GM18951 (cell line): ENCODE measurements around the gene CLDN18.

ENCODE experiments used
- POLR2A ChIP-seq: IDR thresholded peaks from 4 replicates; pipeline ENCODE4 v1.6.1; 2011; ENCODE audit warnings: mild to moderate bottlenecking; ENCODE audit not compliant: insufficient read length, insufficient read depth; ENCODE audit errors: extremely low read depth
- in situ Hi-C: fragments of 300-500 bp; cut with MboI; formaldehyde crosslinking; loops from one replicate; pipeline ENCODE4 v1.12.0; 2022; ENCODE audit warnings: low sequenced_read_pairs, mixed read lengths, inconsistent platforms; ENCODE audit not compliant: unreplicated experiment

CLDN18 gene

GRCh38 chr3:138034918-138035317 lies 25.0 kb downstream of the CLDN18 start:
- no peak for TF ChIP-seq POLR2A
- in situ Hi-C loops = no loop called here

GRCh38 chr3:138036572-138036971 lies 26.6 kb downstream of the CLDN18 start:
- in situ Hi-C loops = no loop called here
- no peak for TF ChIP-seq POLR2A

- in situ Hi-C loops = no loop called here
- no peak for TF ChIP-seq POLR2A
These were observed 28.9 kb downstream of the CLDN18 start for GRCh38 chr3:138038725-138039462.

- in situ Hi-C loops = no loop called here
These were observed 32.1 kb downstream of the CLDN18 start for GRCh38 chr3:138042043-138042442.

GRCh38 chr3:138043266-138044029 lies 33.5 kb downstream of the CLDN18 start:
- no peak for TF ChIP-seq POLR2A
- in situ Hi-C loops = no loop called here

More at GRCh38 chr3:138042043-138042442, 32.1 kb downstream of the CLDN18 start:
- TF ChIP-seq POLR2A = no peak

- in situ Hi-C loops = no loop called here
These were observed 36.1 kb downstream of the CLDN18 start for GRCh38 chr3:138046085-138046484.

GRCh38 chr3:138046955-138047354 lies 37.0 kb downstream of the CLDN18 start:
- in situ Hi-C loops = no loop called here
- no peak for TF ChIP-seq POLR2A

More at GRCh38 chr3:138046085-138046484, 36.1 kb downstream of the CLDN18 start:
- no peak for TF ChIP-seq POLR2A

GRCh38 chr3:138047596-138048158 lies 37.7 kb downstream of the CLDN18 start:
- TF ChIP-seq POLR2A = no peak
- in situ Hi-C loops = no loop called here

- no peak for TF ChIP-seq POLR2A
- in situ Hi-C loops = no loop called here
These were observed 39.4 kb downstream of the CLDN18 start for GRCh38 chr3:138049157-138049919.

GRCh38 chr3:138051947-138052802 lies 42.2 kb downstream of the CLDN18 start:
- in situ Hi-C loops = loop anchor here (25.0 kb wide), 1 partner anchor 940 kb away; no protein-coding TSS in a partner anchor
- no peak for TF ChIP-seq POLR2A

- in situ Hi-C loops = loop anchor here (25.0 kb wide), 1 partner anchor 942 kb away; no protein-coding TSS in a partner anchor
- TF ChIP-seq POLR2A = no peak
These were observed 44.1 kb downstream of the CLDN18 start for GRCh38 chr3:138054057-138054456.

- TF ChIP-seq POLR2A = no peak
- in situ Hi-C loops = loop anchor here (25.0 kb wide), 1 partner anchor 945 kb away; no protein-coding TSS in a partner anchor
These were observed 47.4 kb downstream of the CLDN18 start for GRCh38 chr3:138057384-138057783.
